ENCODE results near the gene PLEKHN1. TPM values are rescaled to one million over a fixed set of nuclear protein-coding genes. Genes with fewer than 3 reads are reported as not detected.

PLEKHN1 gene
- total RNA-seq, 1 donor from 2014 or later, result 1.3 TPM

DNA sequence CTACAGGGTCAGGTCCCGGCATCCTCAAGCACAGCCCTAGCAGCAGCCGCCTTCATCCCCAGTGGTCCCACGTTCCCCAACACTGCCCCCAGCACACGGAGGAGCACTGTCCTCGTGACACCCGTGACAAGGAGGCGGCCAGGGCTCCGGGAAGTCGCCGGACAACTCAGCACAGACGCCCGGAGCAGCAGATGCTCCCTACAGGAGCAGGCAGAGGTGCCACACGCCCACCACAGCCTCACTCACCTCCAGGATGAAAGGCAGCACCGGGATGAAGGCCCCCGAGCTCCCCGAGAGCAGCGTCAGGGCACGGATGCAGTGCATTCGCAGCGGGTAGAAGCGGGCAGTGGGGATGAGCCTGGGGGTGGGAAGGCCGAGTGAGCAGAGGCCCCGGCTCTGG, 15.4 kb upstream of the PLEKHN1 start:
- TF ChIP-seq, protein P1, sequence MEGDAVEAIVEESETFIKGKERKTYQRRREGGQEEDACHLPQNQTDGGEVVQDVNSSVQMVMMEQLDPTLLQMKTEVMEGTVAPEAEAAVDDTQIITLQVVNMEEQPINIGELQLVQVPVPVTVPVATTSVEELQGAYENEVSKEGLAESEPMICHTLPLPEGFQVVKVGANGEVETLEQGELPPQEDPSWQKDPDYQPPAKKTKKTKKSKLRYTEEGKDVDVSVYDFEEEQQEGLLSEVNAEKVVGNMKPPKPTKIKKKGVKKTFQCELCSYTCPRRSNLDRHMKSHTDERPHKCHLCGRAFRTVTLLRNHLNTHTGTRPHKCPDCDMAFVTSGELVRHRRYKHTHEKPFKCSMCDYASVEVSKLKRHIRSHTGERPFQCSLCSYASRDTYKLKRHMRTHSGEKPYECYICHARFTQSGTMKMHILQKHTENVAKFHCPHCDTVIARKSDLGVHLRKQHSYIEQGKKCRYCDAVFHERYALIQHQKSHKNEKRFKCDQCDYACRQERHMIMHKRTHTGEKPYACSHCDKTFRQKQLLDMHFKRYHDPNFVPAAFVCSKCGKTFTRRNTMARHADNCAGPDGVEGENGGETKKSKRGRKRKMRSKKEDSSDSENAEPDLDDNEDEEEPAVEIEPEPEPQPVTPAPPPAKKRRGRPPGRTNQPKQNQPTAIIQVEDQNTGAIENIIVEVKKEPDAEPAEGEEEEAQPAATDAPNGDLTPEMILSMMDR (IDR thresholded peaks at IDR 0.05), result no peak
- POLR2A ChIA-PET, result no interaction called here
- H3K27me3 Mint-ChIP-seq, result no peaks in the 10 kb centered on the region
- H3K4me3 Mint-ChIP-seq, result no peak overlapping the region
- ATAC-seq (ENCODE audit: low read depth), result no peak
- DNase-seq, result no peak
- H3K36me3 Mint-ChIP-seq (ENCODE audit: low read depth), result peaks cover 89% of the 10 kb centered on the region
- CTCF ChIA-PET, result no interaction called here
- intact Hi-C loops (cut with micrococcal nuclease), result no loop called here
- H3K27ac Mint-ChIP-seq, result no peak overlapping the region
- peaks cover 3% of the 10 kb centered on the region for H3K4me1 Mint-ChIP-seq
- no peaks in the 10 kb centered on the region for H3K9me3 Mint-ChIP-seq

DNA sequence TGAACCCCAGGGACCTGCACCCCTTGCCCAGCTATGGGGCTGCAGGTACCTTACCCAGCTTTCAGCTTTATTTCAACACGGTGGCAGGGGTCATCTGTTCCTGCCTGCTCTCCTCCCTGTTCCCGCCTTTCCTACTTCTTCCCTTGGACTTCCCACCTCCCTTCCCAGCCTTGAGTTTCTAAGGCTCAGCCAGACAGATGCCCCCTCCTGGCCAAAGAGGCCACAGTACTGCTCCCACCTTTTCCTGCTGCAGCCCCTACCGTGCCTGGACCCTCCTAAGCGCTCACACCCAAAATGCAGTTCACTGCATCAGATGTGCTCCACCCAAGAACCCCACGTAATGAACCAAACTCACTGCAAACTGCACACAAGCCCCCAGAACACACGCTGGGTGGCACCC, 14.9 kb upstream of the PLEKHN1 start:
- intact Hi-C loops (cut with micrococcal nuclease), result no loop called here
- DNase-seq (no peak), ATAC-seq (ENCODE audit: low read depth) (no peak)
- no peaks in the 10 kb centered on the region for H3K27me3 Mint-ChIP-seq
- ChIA-PET POLR2A (no interaction called here), CTCF (interaction anchor here (0.6 kb wide), 1 partner anchor 12 kb away, joined by 3 read pairs; no protein-coding TSS in a partner anchor)
- TF ChIP-seq, protein P1 (IDR thresholded peaks at IDR 0.05), result no peak
- H3K4me3 Mint-ChIP-seq, result no peak overlapping the region
- peaks cover 3% of the 10 kb centered on the region for H3K4me1 Mint-ChIP-seq
- no peaks in the 10 kb centered on the region for H3K9me3 Mint-ChIP-seq
- no peak overlapping the region for H3K27ac Mint-ChIP-seq
- H3K36me3 Mint-ChIP-seq (ENCODE audit: low read depth), result peaks cover 91% of the 10 kb centered on the region

DNA sequence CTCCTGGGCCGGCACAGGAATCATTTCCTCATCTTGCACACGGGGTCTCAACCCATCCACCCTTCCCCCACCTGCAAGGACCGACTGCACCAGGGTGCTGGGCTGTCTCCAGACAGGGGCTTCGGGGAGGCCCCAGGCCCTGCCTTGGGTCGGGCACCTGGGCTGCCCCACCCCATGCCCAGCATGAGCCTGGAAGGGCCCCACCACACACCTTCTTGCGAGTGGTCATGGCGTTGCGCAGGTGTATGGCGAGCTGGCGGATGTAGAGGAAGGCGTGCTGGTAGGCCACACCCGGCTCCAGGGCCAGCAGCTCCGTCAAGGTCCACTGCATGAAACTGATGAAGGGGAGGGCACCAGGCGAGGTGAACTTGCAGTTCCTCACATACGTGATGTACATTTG, 14.1 kb upstream of the PLEKHN1 start:
- H3K36me3 Mint-ChIP-seq (ENCODE audit: low read depth), result peaks cover 92% of the 10 kb centered on the region
- no peaks in the 10 kb centered on the region for H3K27me3 Mint-ChIP-seq
- no peak overlapping the region for H3K27ac Mint-ChIP-seq
- no peaks in the 10 kb centered on the region for H3K9me3 Mint-ChIP-seq
- no peak for ATAC-seq (ENCODE audit: low read depth)
- peaks cover 9% of the 10 kb centered on the region for H3K4me1 Mint-ChIP-seq
- DNase-seq, result no peak
- POLR2A ChIA-PET, result no interaction called here
- no peak overlapping the region for H3K4me3 Mint-ChIP-seq
- CTCF ChIA-PET, result no interaction called here
- intact Hi-C loops (cut with micrococcal nuclease), result no loop called here
- TF ChIP-seq, protein P1 (IDR thresholded peaks at IDR 0.05), result no peak

DNA sequence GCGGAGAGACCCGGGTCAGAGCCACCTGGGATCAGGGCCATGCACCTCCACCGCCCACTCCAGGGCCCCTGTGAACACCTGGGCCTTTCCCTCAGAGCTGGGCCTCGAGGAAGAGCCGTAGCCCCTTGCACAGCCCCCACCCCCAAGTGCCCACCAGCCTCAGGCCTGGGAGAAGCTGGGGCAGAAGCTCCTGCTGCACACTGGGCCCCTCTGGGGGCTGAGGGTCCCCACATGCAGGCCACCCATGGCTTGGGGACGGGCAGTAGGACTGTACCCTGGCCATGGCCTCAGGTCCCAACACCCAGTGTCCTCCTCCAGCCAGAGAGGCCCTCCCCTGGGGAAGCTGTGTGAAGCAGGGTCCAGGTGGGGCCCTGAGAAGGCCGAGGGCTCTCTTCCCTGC, 13.7 kb upstream of the PLEKHN1 start:
- Mint-ChIP-seq H3K4me3 (no peak overlapping the region), H3K9me3 (no peaks in the 10 kb centered on the region), H3K27ac (no peak overlapping the region), H3K4me1 (peaks cover 12% of the 10 kb centered on the region), H3K27me3 (no peaks in the 10 kb centered on the region), H3K36me3 (ENCODE audit: low read depth) (peaks cover 94% of the 10 kb centered on the region)
- CTCF ChIA-PET, result no interaction called here
- intact Hi-C loops (cut with micrococcal nuclease), result no loop called here
- no peak for DNase-seq
- no peak for ATAC-seq (ENCODE audit: low read depth)
- TF ChIP-seq, protein P1 (IDR thresholded peaks at IDR 0.05), result no peak
- POLR2A ChIA-PET, result no interaction called here

DNA sequence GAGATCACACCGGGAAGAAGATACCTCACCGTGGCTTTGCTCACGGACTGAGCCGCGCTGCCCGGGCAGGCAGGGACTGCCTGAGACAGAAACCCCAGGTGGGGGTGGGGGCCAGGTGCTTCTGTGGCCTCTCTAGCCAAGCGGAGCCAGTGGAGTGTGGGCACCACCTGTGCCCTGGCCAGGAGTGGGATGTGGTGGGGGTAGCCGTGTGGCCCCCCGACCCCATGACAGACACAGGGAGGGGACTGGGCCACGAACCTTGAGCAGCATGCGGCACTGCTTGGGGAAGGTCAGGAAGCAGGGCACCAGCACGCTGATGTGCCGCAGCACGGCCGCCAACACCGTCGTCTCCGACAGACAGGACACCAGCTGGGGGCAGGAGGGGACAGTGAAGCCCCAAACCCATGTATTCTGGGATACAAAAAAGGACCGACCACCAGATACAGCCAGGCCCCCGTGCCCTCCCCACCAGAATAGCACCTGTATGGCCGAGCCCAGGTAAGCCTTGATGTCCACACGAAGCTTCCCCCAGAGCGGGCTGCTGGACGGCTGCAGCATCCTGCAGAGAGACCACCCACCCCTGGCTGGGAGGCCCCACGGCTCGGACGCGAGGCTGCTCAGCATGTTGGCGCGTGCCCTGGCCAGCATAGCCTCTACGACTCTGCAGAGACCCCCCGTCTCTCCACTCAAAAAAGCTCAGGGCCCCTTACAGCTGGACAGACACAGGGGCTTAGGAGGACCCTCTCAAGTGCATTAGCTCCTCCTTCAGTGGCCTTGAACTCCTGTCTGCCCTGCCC, 12.6 kb upstream of the PLEKHN1 start:
- CTCF ChIA-PET, result no interaction called here

More for the DNA sequence above, 12.6 kb upstream of the PLEKHN1 start:
- Mint-ChIP-seq H3K27me3 (no peaks in the 10 kb centered on the region), H3K9me3 (no peaks in the 10 kb centered on the region), H3K36me3 (ENCODE audit: low read depth) (peaks cover 91% of the 10 kb centered on the region), H3K4me1 (peaks cover 22% of the 10 kb centered on the region), H3K27ac (no peak overlapping the region), H3K4me3 (no peak overlapping the region)
- DNase-seq, result no peak
- ATAC-seq (ENCODE audit: low read depth), result no peak
- TF ChIP-seq, protein P1 (IDR thresholded peaks at IDR 0.05), result no peak
- intact Hi-C loops (cut with micrococcal nuclease), result no loop called here
- POLR2A ChIA-PET, result no interaction called here
